HG03521 (cell line): ENCODE data around the gene GPC6.

Experiments used
- ATAC-seq: cut with Tn5 transposase; IDR thresholded peaks from one replicate; pipeline ENCODE4 v1.9.1; 2021; ENCODE audit warnings: mild to moderate bottlenecking, moderate library complexity; ENCODE audit not compliant: unreplicated experiment

GPC6 gene

DNA sequence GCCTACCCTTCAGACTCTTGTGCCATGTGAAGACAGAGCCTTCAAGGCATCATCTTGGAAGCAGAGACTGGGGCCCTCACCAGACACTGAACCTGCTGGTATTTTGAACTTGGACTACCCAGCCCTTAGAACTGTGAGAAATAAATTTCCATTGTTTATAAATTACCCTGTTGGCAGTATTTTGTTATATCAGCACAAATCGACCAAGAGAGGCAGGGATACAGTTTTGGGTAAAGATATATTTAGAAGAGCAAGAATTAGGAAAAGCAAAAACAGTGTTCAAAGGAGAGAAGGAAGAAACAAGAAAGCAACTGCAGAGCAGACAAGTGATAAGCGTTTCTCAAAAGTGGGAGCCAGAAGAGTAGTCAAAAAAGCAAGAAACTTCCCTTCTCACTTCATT is 652.1 kb downstream of the GPC6 start:
- no peak for ATAC-seq

DNA sequence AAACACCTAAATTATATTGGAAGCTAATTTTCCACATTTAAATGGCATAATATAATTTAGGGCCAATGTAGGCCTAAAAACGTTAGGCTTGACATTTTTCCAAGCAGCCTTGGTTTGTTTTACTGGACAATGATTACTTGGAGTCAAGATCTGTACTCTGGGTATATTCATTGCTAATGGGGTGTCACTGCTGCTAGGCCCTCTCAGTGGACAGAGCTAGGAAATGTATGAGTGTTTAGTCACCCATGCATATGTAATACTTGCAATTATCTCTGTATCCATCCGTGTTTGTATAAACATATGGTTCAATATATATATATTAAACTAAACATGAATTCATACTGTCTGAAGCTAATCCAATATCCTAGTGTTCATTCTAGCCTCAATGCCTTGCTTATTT is 654.8 kb downstream of the GPC6 start:
- ATAC-seq: no peak

- ATAC-seq: no peak
Measured at GRCh38 chr13:93882086-93882651, 655.6 kb downstream of the GPC6 start.

GRCh38 chr13:93889430-93889951 is 662.9 kb downstream of the GPC6 start:
- no peak for ATAC-seq

DNA sequence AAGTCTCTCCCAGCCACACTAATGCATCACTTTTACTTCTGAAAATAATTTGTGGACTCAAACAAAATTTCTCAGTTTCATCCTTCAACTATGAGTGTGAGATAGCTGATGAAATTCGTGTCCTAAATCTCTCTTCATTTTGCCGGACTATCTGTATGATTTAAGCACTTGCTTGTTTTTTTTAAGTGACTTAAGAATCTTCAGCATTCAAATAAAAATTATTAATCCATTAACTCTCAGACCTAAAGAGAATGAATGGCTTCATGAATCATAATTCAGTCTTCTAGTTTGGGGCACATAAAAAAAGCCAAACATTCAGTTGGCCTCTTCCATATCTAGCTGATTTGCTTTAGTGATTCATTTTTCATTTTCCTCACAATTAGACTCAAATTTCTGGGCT is 673.4 kb downstream of the GPC6 start:
- no peak for ATAC-seq

DNA sequence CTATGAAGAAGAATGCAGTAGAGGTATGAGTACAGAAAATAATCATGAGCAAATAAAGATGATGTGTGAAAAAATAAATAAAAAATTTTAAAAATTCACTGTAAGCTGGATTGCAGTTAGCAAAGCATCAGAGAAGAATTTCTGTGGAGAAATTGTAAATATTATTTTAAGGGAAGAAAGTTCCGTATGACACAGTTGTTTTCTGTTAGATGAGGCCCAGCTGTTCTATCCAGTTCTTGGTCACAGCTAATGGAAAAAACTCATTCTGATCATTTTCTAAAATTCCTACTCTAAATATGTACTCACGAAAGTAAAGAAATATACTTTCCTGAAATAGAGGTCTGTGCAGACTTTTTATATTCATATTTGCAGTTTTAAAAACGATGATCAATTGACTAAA is 674.1 kb downstream of the GPC6 start:
- ATAC-seq: no peak

DNA sequence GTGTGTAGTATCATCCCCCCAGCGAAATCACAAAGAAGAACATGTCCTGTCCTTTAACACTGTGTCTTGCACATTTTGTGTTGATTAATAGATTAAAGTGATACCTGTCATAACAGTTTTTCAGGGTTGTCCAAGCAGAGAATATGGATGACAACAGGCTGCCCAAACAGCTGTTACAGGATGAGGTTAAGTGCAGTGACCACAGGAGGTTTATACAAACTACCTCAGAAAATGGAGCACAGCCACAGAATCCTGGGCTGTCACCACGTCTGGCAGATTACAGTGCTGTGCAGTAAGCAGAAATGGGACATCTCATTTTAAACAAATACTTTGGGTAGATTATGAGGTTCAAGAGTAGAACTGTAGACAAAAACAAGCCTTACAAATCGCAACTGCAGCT is 677.3 kb downstream of the GPC6 start:
- ATAC-seq: no peak

GRCh38 chr13:93915269-93915809 is 688.7 kb downstream of the GPC6 start:
- no peak for ATAC-seq

GRCh38 chr13:93922063-93922855 is 695.7 kb downstream of the GPC6 start:
- ATAC-seq: no peak

GRCh38 chr13:93925990-93926389 is 699.4 kb downstream of the GPC6 start:
- no peak for ATAC-seq

DNA sequence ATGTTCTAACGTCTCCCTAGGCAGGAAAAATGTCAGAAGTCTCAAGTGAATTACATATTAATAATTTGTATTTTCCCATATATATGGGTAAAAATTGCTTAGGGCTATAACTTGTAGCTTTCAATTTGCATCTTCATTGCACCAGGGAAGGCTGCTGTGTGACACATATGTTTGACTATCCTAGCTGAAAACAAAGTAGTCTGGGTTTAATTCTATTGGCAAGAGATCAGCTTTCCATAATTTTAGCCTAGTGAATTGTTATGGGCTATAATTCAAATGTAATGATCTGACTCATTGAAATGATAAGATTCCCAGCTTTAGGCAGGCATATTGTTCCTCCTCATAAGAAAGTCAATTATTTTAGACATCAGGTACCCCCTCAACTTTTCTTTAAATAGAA is 699.8 kb downstream of the GPC6 start:
- no peak for ATAC-seq

- no peak for ATAC-seq
Measured at GRCh38 chr13:93927431-93927830, 700.8 kb downstream of the GPC6 start.

- ATAC-seq: no peak
Measured at GRCh38 chr13:93932901-93933300, 706.3 kb downstream of the GPC6 start.

DNA sequence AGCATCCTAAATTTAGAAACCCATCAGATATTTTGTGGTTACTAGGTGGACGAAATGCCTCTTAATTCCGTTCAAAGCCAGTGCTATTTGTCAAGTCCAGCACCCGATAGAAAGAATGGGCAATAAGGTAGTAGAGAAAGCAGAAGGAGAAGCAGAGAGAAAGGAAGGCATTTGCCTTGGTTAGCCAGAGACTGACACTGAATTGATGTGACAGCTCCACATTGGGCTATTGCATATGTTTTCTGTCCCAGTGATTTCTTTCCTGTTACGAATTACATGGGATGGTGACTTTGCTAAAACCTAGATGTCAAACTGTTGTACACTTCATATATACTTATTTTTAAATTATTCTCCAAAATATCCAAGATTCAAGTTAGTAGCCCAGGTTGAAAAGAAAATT is 710.3 kb downstream of the GPC6 start:
- ATAC-seq: no peak

GRCh38 chr13:93941444-93941843 is 714.8 kb downstream of the GPC6 start:
- ATAC-seq: no peak

GRCh38 chr13:93942016-93942415 is 715.4 kb downstream of the GPC6 start:
- ATAC-seq: no peak

DNA sequence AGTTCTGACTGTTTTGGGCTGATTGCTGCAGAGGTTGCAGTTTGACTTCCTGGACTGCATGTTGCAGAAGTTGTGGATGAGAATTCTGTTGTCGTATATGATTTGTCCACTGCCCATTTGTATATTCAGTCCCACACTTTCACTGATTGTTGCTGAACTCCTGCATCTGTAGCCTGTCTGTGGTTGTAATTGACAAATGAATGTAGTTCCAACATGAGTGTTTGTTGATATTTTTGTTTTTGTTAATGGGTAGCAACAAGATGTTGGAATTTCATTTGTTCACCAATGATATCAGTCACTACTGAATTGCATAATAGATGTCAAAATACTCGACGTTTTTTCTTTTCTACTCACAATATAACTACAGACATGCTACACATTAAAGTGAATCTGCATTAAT is 719.0 kb downstream of the GPC6 start:
- no peak for ATAC-seq

GRCh38 chr13:93946994-93947393 is 720.4 kb downstream of the GPC6 start:
- ATAC-seq: no peak

- ATAC-seq: no peak
Measured at GRCh38 chr13:93947651-93948050, 721.0 kb downstream of the GPC6 start.

GRCh38 chr13:93948162-93948922 is 721.7 kb downstream of the GPC6 start:
- ATAC-seq: no peak

DNA sequence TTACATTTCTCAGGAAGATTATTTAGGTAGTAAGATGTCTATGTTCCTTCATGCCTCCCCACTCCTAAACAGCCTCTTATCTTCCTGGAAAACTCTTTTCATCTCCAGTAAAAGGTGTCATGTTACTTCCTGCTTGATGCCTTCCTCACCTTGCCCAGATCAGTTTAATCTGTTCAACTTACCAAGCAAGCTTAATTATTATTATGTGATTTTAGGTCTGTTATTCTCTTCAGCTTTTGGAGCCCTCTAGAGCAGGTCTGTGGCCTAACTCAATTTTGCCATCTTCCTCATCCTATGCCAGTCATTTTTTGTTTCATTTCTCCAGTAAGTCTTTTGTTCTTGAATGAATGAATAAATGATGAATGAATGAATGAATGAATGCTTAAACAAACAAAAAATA is 724.5 kb downstream of the GPC6 start:
- ATAC-seq: no peak

- ATAC-seq: no peak
Measured at GRCh38 chr13:93951951-93952350, 725.3 kb downstream of the GPC6 start.
